Gastroesophageal sphincter (tissue), 4 donors: Measurements from ENCODE around the gene SIGLEC15. TPM values are rescaled to one million over a fixed set of nuclear protein-coding genes. Genes with fewer than 3 reads are reported as not detected.

Experiments
- ATAC-seq: fragments of 150-250 bp; one replicate; pipeline ENCODE4 v1.9.1; 2016; ENCODE audit warnings: mild to moderate bottlenecking, moderate library complexity
- H3K27ac ChIP-seq, 4 donors: fragments of 200-600 bp; sonication (generic) in 3 of 4; 1 replicate in 3 of 4; 2 replicates in 1 of 4; pipeline ENCODE4 v1.5.1; 2016 to 2019
- H3K27me3 ChIP-seq: fragments of 200-600 bp; sonication (generic); one replicate; pipeline ENCODE4 v1.5.1; 2019
- H3K36me3 ChIP-seq, 2 donors: fragments of 200-600 bp; sonication (generic); one replicate each; pipeline ENCODE4 v1.5.1; 2019; ENCODE audit warnings: control low read depth in 1 of 2
- H3K4me1 ChIP-seq, 3 donors: fragments of 200-600 bp; sonication (generic); 1 replicate in 2 of 3; 2 replicates in 1 of 3; pipeline ENCODE4 v1.5.1; 2016 to 2019; ENCODE audit warnings: control low read depth in 2 of 3
- H3K4me3 ChIP-seq, 2 donors: fragments of 200-600 bp; sonication (generic); one replicate each; pipeline ENCODE4 v1.5.1; 2019; ENCODE audit warnings: mild to moderate bottlenecking in 1 of 2, moderate library complexity in 1 of 2
- H3K9me3 ChIP-seq, 3 donors: fragments of 200-600 bp; sonication (generic); one replicate each; pipeline ENCODE4 v1.5.1; 2017 to 2019; ENCODE audit warnings: control low read depth in 2 of 3
- EP300 ChIP-seq: sonication (generic); formaldehyde crosslinking; IDR thresholded peaks from one replicate; pipeline ENCODE4 v1.6.1; 2017; ENCODE audit warnings: antibody characterized with exemption, mild to moderate bottlenecking
- POLR2A ChIP-seq, 2 donors: fragments of 450-650 bp; IDR thresholded peaks; one replicate each; pipeline ENCODE4 v1.6.1; 2017; ENCODE audit warnings: antibody characterized with exemption in 2 of 2, mild to moderate bottlenecking in 2 of 2, moderate library complexity in 1 of 2
- POLR2AphosphoS5 ChIP-seq: sonication (generic); formaldehyde crosslinking; IDR thresholded peaks from one replicate; pipeline ENCODE4 v1.6.1; 2017; ENCODE audit warnings: antibody characterized with exemption
- WGBS, 2 donors: methylation state at CpG; one replicate each; pipeline ENCODE4 v1.1.5; 2018; ENCODE audit warnings: low coverage in 1 of 2; 5-methylcytosine and 5-hydroxymethylcytosine counted together
- small RNA-seq, 4 donors: library from RNA; depleted of rRNA; stranded (forward); fragments of <200 nt; gene quantifications; one replicate each; pipeline ENCODE3, GENCODE V24; 2016
- total RNA-seq, 4 donors: library from RNA; depleted of rRNA; stranded (reverse); fragments of >200 nt; gene quantifications; one replicate each; pipeline ENCODE4 v1.1.0, GENCODE V29; 2016
- TF ChIP-seq, protein P1 (sequence below), 4 experiments: fragments of 200-600 bp in 2 of 4; fragments of 450-650 bp in 2 of 4; sonication (generic) in 1 of 4; IDR thresholded peaks; one replicate each; pipeline ENCODE4 v1.5.1; 2017 to 2019; ENCODE audit warnings: antibody characterized with exemption in 4 of 4, mild to moderate bottlenecking in 2 of 4, moderate library complexity in 2 of 4

Gene SIGLEC15
- total RNA-seq, 4 donors from 2014 or later, result 0.52 TPM; not detected in 3

DNA sequence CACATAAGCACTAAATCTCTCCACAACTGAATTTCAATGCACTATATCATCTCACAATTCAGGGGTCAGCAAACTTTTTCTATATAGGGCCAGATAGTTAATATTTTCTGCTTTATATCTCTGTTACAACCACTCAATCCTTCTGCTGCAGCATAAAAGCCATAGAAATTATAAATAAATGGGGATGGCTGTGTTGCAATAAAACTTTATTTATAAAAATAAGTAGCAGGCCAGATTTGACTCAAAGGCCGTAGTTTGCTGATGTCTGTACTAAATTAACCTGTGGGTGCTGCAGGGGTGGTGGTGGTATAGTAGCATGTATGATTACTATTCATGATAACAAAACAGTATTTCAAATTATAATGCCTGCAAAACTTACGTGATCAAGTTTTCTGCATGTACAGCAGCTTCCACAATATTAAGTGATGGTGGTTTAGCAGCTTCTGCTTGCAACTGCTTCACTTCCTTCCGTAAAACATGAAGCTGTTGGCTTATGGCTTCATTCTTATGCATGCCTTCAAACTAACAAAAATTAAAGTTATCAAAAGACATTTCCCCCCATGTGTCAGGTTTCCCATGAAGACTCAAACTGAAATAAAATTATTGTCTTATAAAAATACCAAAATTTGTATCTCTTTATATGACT, 64.1 kb downstream of the SIGLEC15 start:
- no peak overlapping the region for H3K27ac ChIP-seq
- WGBS, 2 donors, result 89 to 94% methylated on average over 3 of the region's 3 CpGs
- no peak overlapping the region for H3K4me3 ChIP-seq
- no peak for TF ChIP-seq EP300
- TF ChIP-seq, protein P1, sequence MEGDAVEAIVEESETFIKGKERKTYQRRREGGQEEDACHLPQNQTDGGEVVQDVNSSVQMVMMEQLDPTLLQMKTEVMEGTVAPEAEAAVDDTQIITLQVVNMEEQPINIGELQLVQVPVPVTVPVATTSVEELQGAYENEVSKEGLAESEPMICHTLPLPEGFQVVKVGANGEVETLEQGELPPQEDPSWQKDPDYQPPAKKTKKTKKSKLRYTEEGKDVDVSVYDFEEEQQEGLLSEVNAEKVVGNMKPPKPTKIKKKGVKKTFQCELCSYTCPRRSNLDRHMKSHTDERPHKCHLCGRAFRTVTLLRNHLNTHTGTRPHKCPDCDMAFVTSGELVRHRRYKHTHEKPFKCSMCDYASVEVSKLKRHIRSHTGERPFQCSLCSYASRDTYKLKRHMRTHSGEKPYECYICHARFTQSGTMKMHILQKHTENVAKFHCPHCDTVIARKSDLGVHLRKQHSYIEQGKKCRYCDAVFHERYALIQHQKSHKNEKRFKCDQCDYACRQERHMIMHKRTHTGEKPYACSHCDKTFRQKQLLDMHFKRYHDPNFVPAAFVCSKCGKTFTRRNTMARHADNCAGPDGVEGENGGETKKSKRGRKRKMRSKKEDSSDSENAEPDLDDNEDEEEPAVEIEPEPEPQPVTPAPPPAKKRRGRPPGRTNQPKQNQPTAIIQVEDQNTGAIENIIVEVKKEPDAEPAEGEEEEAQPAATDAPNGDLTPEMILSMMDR (IDR thresholded peaks at IDR 0.05), result no peak
- TF ChIP-seq POLR2AphosphoS5, result no peak
- no peak for TF ChIP-seq POLR2A (IDR thresholded peaks at IDR 0.05)
- H3K36me3 ChIP-seq, result peaks cover 0 to 76% of the 10 kb centered on the region in 2 donors
- H3K4me1 ChIP-seq, result no peaks in the 10 kb centered on the region
- no peaks in the 10 kb centered on the region for H3K9me3 ChIP-seq
- no peak for ATAC-seq
- H3K27me3 ChIP-seq, result no peaks in the 10 kb centered on the region

DNA sequence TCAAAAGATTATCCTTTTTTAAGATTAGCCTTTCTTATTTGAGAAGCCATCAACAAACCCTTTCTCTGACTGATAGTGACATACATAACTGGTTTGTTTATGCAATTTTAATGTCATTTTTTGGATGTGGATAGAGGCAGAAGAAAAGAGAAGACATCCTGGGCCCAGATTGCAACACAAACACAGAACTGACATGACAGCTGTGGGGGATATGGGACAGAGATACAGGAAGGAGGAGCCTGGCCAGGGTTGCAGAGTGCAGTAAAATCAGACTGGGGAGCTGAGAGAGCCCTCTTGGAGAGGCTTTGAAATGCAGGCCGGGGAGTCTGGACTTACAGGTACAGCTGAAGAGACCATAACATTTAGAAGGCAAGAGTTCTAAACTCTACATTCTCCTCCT, 65.1 kb downstream of the SIGLEC15 start:
- Histone ChIP-seq H3K27ac (no peak overlapping the region), H3K9me3 (no peaks in the 10 kb centered on the region), H3K4me3 (no peak overlapping the region), H3K36me3 (peaks cover 0 to 74% of the 10 kb centered on the region in 2 donors), H3K27me3 (no peaks in the 10 kb centered on the region), H3K4me1 (no peaks in the 10 kb centered on the region)
- no peak for TF ChIP-seq EP300
- TF ChIP-seq, protein P1 (IDR thresholded peaks at IDR 0.05), result no peak
- no peak for TF ChIP-seq POLR2AphosphoS5
- TF ChIP-seq POLR2A (IDR thresholded peaks at IDR 0.05), result no peak
- no peak for ATAC-seq
- 88 to 100% methylated on average over 1 of the region's 1 CpG for WGBS, 2 donors

DNA sequence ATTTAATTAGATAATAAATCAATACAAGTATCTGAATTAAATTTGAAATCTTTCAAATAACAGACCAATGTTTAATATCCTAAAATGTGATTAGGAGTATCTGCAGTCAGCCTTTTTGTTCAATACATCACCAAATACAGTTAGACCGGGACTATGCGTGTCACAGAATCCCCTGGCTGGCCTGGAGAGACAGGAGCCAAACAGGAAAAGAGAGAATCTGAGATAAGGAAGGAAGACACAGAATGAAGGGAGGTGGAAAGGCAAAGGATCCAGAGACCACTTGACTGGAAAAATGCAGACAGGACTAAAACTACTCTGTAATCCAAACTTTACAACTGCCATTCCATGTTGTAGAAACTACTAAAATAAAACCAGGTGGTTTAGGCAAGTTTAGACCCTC, 66.3 kb downstream of the SIGLEC15 start:
- Histone ChIP-seq H3K36me3 (peaks cover 0 to 68% of the 10 kb centered on the region in 2 donors), H3K4me3 (no peak overlapping the region), H3K27me3 (no peaks in the 10 kb centered on the region), H3K27ac (no peak overlapping the region), H3K9me3 (no peaks in the 10 kb centered on the region), H3K4me1 (peaks cover 0 to 11% (median 5%) of the 10 kb centered on the region in 3 donors)
- no peak for TF ChIP-seq POLR2AphosphoS5
- TF ChIP-seq, protein P1 (IDR thresholded peaks at IDR 0.05), result no peak
- TF ChIP-seq EP300, result no peak
- no peak for TF ChIP-seq POLR2A (IDR thresholded peaks at IDR 0.05)
- no peak for ATAC-seq
- WGBS, 2 donors, result 70 to 81% methylated on average over 2 of the region's 2 CpGs

Small RNAs within 50 kb of the gene (small RNA-seq; reads per million reads assigned to genes)
- 0 reads per million in 4 donors for gene AC087685.1

Other genes starting within 250 kb of the SIGLEC15 start
- under 1 TPM in 1 of 4 donors, not detected in 3; 0.15 TPM for gene SLC14A2, start 210.2 kb upstream of the SIGLEC15 start, total RNA-seq
- gene SLC14A1, start 101.5 kb upstream of the SIGLEC15 start, total RNA-seq, result 1 to 10 TPM in 2 of 4 donors, under 1 TPM in 2; 0.40 to 6.6 (median 1.5) TPM
- 10 to 100 TPM; 17.3 to 33.7 (median 28.4) TPM for gene EPG5, start 141.7 kb downstream of the SIGLEC15 start, total RNA-seq
- gene PSTPIP2, start 246.6 kb downstream of the SIGLEC15 start, total RNA-seq, result 10 to 100 TPM in 1 of 4 donors, 1 to 10 TPM in 3; 6.5 to 10.7 (median 8.7) TPM